Stimulated activated CD8-positive, alpha-beta memory T cell treated with anti-CD3 and anti-CD28 coated beads, Interleukin-15, amount 100 ng/mL, for 48 hours (primary cell): ENCODE data around the gene STAC3.

Source experiments
- DNase-seq, 2 donors: peaks; one replicate each; pipeline ENCODE4 v3.0.0-alpha.2; 2020; ENCODE audit warnings: low read depth in 2 of 2

STAC3 gene

GRCh38 chr12:57236201-57236924, 14.6 kb downstream of the STAC3 start:
- no peak for DNase-seq

- no peak for DNase-seq
Observed at GRCh38 chr12:57235728-57236131, 15.3 kb downstream of the STAC3 start.

- no peak for DNase-seq
Observed at GRCh38 chr12:57235017-57235727, 15.8 kb downstream of the STAC3 start.

GRCh38 chr12:57234571-57235016, 16.4 kb downstream of the STAC3 start:
- DNase-seq: no peak

- DNase-seq: no peak
Observed at GRCh38 chr12:57234233-57234570, 16.8 kb downstream of the STAC3 start.

GRCh38 chr12:57233357-57234232, 17.4 kb downstream of the STAC3 start:
- no peak for DNase-seq

GRCh38 chr12:57232156-57232756, 18.7 kb downstream of the STAC3 start:
- DNase-seq: no peak

GRCh38 chr12:57231276-57232021, 19.5 kb downstream of the STAC3 start:
- no peak for DNase-seq

- DNase-seq: no peak
Observed at GRCh38 chr12:57230381-57231155, 20.4 kb downstream of the STAC3 start.

- DNase-seq: peak; percentile 91 to 93
Observed at GRCh38 chr12:57229634-57230380, 21.2 kb downstream of the STAC3 start, which contains the start of gene SHMT2. TSS of gene SHMT2 (plus strand) at chr12:57229711. CDS start at chr12:57229779, 68 bp downstream.

- DNase-seq: no peak
Observed at GRCh38 chr12:57229046-57229633, 21.8 kb downstream of the STAC3 start.

- no peak for DNase-seq
Observed at GRCh38 chr12:57227315-57228115, 23.5 kb downstream of the STAC3 start.

GRCh38 chr12:57226588-57227314, 24.2 kb downstream of the STAC3 start:
- no peak for DNase-seq

GRCh38 chr12:57225680-57226210, 25.2 kb downstream of the STAC3 start:
- DNase-seq: no peak

- no peak for DNase-seq
Observed at GRCh38 chr12:57224973-57225679, 25.9 kb downstream of the STAC3 start.

GRCh38 chr12:57224278-57224972, 26.6 kb downstream of the STAC3 start:
- no peak for DNase-seq
